Measurements from ENCODE around the gene DHRS9.

DHRS9 gene

GRCh38 chr2:169069341-169069740 lies at the start of gene DHRS9:
Gene DHRS9, plus strand, starts transcription at chr2:169069563. Its CDS starts 12,019 bp downstream, at chr2:169081582.
- Histone ChIP-seq H3K27me3 (replicated peaks; ENCODE audit: insufficient read depth, low read length) (no peaks in the 10 kb centered on the region), H3K36me3 (replicated peaks; ENCODE audit: insufficient read depth, low read length) (no peaks in the 10 kb centered on the region), H4K20me1 (ENCODE audit: insufficient read depth, low read length) (no peaks in the 10 kb centered on the region), H3K9ac (ENCODE audit: low read length) (no peak within 1 kb of the TSS), H3F3A (ENCODE audit: insufficient read depth, low read length) (peaks cover 14% of the 10 kb centered on the region; the same call in 1 of the 2 replicates), H3K27ac (ENCODE audit: low read length) (no peak within 1 kb of the TSS), H3K9me2 (replicated peaks; ENCODE audit: insufficient read depth, low read length) (no peaks in the 10 kb centered on the region), H3K4me2 (ENCODE audit: low read depth, low read length) (no peak within 1 kb of the TSS), H3K4me3 (ENCODE audit: low read length) (no peak within 1 kb of the TSS), H3K79me2 (ENCODE audit: low read length) (no peaks in the 10 kb centered on the region), H3K9me3 (replicated peaks; ENCODE audit: insufficient read depth, low read length) (no peaks in the 10 kb centered on the region), H2AFZ (ENCODE audit: low read length) (no peak within 1 kb of the TSS), H3K4me1 (ENCODE audit: low read length) (peaks cover 19% of the 10 kb centered on the region)
- DNase-seq, result no peak
- TF ChIP-seq EZH2 (optimal IDR thresholded peaks at IDR 0.05; ENCODE audit: low read depth, low read length) (no peak), CTCF (IDR thresholded peaks at IDR 0.05; ENCODE audit: low read length) (no peak), EZH2phosphoT487 (IDR thresholded peaks at IDR 0.05; ENCODE audit: low read length) (no peak)

- no peaks in the 10 kb centered on the region for H3K27me3 ChIP-seq (replicated peaks; ENCODE audit: insufficient read depth, low read length)
- H3K9me3 ChIP-seq (replicated peaks; ENCODE audit: insufficient read depth, low read length), result no peaks in the 10 kb centered on the region
- H3K9me2 ChIP-seq (replicated peaks; ENCODE audit: insufficient read depth, low read length), result no peaks in the 10 kb centered on the region
- H3K36me3 ChIP-seq (replicated peaks; ENCODE audit: insufficient read depth, low read length), result no peaks in the 10 kb centered on the region
- no peaks in the 10 kb centered on the region for H4K20me1 ChIP-seq (ENCODE audit: insufficient read depth, low read length)
- TF ChIP-seq EZH2phosphoT487 (IDR thresholded peaks at IDR 0.05; ENCODE audit: low read length), result no peak
- no peak for TF ChIP-seq CTCF (IDR thresholded peaks at IDR 0.05; ENCODE audit: low read length)
- no peak for TF ChIP-seq EZH2 (optimal IDR thresholded peaks at IDR 0.05; ENCODE audit: low read depth, low read length)
- H2AFZ ChIP-seq (ENCODE audit: low read length), result no peak overlapping the region
- H3K79me2 ChIP-seq (ENCODE audit: low read length), result no peaks in the 10 kb centered on the region
- no peak overlapping the region for H3K9ac ChIP-seq (ENCODE audit: low read length)
- H3K27ac ChIP-seq (ENCODE audit: low read length), result no peak overlapping the region
- H3K4me3 ChIP-seq (ENCODE audit: low read length), result no peak overlapping the region
- no peak for DNase-seq
- H3K4me2 ChIP-seq (ENCODE audit: low read depth, low read length), result no peak overlapping the region
- no peaks in the 10 kb centered on the region for H3K4me1 ChIP-seq (ENCODE audit: low read length)
- no peaks in the 10 kb centered on the region for H3F3A ChIP-seq (ENCODE audit: insufficient read depth, low read length)
Observed at GRCh38 chr2:169023161-169023560, 46.2 kb upstream of the DHRS9 start.

GRCh38 chr2:169026056-169026455 lies 43.3 kb upstream of the DHRS9 start:
- H3K4me2 ChIP-seq (ENCODE audit: low read depth, low read length), result no peak overlapping the region
- H3K79me2 ChIP-seq (ENCODE audit: low read length), result no peaks in the 10 kb centered on the region
- H3K9ac ChIP-seq (ENCODE audit: low read length), result no peak overlapping the region
- no peak for DNase-seq
- no peaks in the 10 kb centered on the region for H3K4me1 ChIP-seq (ENCODE audit: low read length)
- no peaks in the 10 kb centered on the region for H3K36me3 ChIP-seq (replicated peaks; ENCODE audit: insufficient read depth, low read length)
- no peak overlapping the region for H3K27ac ChIP-seq (ENCODE audit: low read length)
- TF ChIP-seq EZH2phosphoT487 (IDR thresholded peaks at IDR 0.05; ENCODE audit: low read length), result no peak
- TF ChIP-seq EZH2 (optimal IDR thresholded peaks at IDR 0.05; ENCODE audit: low read depth, low read length), result no peak
- no peak for TF ChIP-seq CTCF (IDR thresholded peaks at IDR 0.05; ENCODE audit: low read length)
- no peaks in the 10 kb centered on the region for H3K9me3 ChIP-seq (replicated peaks; ENCODE audit: insufficient read depth, low read length)
- H3K9me2 ChIP-seq (replicated peaks; ENCODE audit: insufficient read depth, low read length), result no peaks in the 10 kb centered on the region
- no peaks in the 10 kb centered on the region for H3K27me3 ChIP-seq (replicated peaks; ENCODE audit: insufficient read depth, low read length)
- H2AFZ ChIP-seq (ENCODE audit: low read length), result no peak overlapping the region
- H4K20me1 ChIP-seq (ENCODE audit: insufficient read depth, low read length), result no peaks in the 10 kb centered on the region
- no peak overlapping the region for H3K4me3 ChIP-seq (ENCODE audit: low read length)
- H3F3A ChIP-seq (ENCODE audit: insufficient read depth, low read length), result no peaks in the 10 kb centered on the region
